NCI-H345 treated with DMSO at 0.1 percent for 48 hours (cell line): ENCODE measurements around the gene ANKRD33B.
"Not testable (repeated sequence)": the region's sequence is repeated elsewhere in the genome, so short reads cannot be mapped to it uniquely, and the experiment has no call there.

Experiments used
- DNase-seq: peaks from one replicate; lab custom pipeline; 2025; ENCODE audit not compliant: unreplicated experiment; lab: John Stamatoyannopoulos, UW

The ANKRD33B gene

GRCh38 chr5:10654566-10654965 lies 90.7 kb downstream of the ANKRD33B start:
- DNase-seq, result no peak

DNA sequence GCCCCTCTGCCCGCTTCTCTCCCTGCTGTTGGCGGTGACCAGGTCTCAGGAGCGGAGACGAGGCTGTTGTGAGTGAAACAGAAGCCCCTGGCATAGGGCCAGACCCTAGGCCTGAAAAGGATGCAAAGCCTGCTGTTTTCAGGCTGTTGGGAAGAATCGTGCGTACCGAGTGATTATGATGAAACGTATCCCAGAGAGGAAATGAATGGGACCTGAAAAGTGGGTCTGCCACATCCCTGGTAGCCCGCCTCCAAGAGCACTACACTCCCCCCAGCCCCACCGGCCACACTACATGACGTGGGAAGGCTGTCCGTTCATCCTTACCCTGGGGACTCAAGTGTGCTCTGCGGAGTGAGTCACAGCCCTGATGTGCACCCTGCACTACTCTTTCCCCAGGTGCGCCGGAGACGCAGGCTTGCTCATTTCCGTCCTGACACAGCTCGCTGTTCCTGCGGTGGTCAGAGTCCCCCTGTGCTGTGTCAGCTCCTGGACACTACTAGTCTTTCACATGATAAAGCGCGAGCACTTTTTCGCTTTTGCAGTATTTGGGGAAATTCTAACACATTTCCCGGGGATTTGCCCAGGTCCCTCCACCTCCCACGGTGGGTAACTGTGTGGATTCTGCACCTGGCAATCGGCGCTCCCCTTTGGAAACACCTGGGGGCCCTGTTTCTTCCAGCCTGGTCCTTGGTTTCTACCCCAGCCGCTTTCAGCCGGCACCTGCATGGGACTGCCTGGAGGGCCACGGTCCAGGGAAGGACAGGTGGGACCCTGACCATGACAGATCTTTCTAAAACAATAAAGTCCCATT lies 91.5 kb downstream of the ANKRD33B start:
- DNase-seq, result no peak

DNA sequence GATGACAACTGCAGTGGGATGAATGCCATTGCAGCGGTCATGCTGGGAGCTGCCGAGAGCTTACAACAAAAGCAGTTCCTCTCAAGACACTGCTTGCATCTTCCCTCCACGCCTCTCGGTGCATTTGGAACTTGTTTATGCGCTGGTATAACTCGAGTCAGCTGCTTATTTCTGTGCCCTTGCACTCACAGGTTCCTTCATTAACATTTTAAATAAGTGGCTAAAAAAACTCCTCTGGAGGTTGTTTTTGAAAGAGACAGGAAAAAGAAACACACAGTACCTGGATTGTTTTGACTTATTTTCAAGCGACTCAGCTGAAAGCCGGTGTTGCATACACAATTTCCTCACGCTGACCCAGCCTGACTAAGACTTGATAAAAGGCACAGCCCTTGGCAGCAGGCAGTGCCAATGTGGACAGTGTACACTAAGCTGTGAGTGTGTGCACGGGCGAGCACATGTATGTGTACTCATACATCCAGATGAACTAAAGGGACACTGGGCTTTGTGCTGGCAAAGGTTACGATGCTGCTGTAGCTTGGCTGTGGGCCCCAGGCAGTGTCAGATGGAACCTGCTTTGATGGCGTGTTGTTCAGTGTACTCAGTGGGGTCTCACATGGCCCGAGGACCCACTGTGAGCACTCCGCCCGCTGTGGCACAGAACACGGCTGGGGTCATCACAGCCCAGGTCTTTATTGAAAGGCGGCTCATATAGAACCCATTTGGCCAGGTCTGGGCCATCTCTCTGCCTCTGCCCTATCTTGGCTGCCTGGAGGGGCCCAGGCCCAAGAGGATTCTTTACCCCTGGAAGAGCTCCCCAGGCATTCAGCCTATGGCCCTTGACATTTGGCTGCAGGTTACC lies 92.3 kb downstream of the ANKRD33B start:
- no peak for DNase-seq

- DNase-seq, result no peak
Observed at GRCh38 chr5:10658265-10658664, 94.4 kb downstream of the ANKRD33B start.

GRCh38 chr5:10660135-10660534 lies 96.3 kb downstream of the ANKRD33B start:
- DNase-seq, result no peak

- no peak for DNase-seq
Observed at GRCh38 chr5:10660720-10661387, 97.0 kb downstream of the ANKRD33B start.

- no peak for DNase-seq
Observed at GRCh38 chr5:10661401-10661800, 97.5 kb downstream of the ANKRD33B start.

- no peak for DNase-seq
Observed at GRCh38 chr5:10662083-10662482, 98.2 kb downstream of the ANKRD33B start.

DNA sequence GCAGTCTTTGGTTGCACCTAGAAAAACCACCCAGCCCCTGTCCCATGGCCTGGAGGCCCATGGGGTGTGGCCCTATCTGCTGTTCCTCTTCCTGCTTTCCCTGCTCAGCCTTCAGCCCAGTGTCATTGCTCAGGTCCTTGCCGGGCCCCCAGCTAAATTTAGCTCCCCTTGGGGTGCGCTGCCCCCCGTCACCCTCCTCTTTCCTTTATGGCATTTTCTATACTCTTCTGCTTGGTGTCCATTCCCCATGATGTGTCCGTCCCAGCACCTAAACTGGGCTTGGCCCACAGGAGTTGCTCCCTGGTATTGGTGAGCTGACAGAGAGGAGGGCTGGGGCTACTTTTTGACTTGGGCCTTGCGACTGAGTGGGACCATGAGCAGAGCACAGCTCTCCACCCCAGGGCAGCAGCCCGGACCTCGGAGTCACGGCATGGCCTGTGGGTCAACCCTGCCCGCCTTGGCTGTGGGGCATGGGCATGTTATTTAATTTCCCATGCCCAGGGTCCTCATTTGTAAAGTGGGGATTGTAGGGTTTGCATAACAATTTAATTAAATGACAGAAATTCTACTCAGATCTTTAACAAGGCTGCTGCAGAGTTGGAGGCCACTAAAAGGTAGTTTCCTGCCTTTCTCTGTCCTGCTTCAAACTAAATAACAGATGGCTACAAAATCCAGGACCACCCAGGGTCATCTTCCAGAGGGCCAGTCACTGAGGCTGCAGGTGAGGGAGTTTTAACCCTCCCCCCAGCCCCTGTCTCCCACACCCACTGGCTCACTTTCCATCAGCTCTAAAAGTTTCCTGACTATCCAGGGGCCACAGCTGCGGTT lies 99.0 kb downstream of the ANKRD33B start:
- DNase-seq, result no peak

DNA sequence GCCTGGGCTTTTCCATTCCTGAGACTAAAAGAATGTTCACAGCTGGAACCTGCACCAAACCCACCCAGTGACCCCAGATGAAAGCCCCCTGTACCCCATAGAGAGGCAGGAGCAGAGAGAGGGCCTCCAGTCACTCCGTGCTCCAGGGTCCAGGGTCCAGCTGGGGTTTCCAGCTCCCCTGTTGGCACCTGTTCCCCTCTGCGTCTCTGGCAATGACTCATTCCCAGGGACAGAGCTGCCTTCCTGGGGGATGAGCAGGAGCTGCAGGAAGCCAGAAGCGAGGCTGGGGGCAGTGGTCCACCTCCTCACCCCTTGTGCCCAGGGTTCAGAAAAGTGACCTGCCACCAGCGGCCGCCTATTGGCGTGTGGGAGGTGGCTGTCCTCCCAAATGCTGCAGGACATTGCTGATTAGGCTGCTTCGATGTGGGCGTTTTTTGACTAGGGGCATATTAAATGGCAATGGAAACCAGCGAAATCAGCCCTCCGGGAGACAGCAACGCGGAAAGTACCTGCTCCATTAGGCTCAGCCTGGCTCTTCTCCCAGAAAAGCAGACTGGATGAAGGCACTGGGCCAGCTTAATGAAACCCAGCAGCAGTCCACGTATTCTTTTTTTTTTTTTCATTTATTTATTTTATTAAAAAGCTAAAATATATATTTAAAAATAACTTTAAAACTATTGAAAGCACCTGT lies 99.8 kb downstream of the ANKRD33B start:
- DNase-seq, result no peak

GRCh38 chr5:10664180-10664769 lies 100.4 kb downstream of the ANKRD33B start:
- DNase-seq, result not testable (repeated sequence)

DNA sequence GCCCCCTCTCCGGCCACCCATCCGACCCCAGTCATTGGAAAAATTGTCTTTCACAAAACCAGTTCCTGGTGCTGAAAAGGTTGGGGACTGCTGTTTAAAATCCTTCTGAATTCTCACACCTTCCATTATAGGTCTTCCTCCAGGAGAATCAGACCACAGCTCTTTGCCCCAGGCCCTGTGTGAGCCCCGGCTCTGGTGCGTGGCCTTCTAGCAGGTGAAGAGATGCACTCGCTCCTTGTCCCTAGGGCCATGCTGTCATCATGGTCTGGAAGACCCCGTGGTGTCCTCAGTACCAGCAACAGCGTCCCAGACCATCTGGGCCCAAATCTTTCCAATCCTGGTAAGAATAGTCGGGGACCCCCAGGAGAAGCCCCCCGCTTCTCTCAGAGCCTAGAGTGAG lies 101.9 kb downstream of the ANKRD33B start:
- DNase-seq, result no peak

GRCh38 chr5:10666531-10667299 lies 102.8 kb downstream of the ANKRD33B start:
- DNase-seq, result no peak

DNA sequence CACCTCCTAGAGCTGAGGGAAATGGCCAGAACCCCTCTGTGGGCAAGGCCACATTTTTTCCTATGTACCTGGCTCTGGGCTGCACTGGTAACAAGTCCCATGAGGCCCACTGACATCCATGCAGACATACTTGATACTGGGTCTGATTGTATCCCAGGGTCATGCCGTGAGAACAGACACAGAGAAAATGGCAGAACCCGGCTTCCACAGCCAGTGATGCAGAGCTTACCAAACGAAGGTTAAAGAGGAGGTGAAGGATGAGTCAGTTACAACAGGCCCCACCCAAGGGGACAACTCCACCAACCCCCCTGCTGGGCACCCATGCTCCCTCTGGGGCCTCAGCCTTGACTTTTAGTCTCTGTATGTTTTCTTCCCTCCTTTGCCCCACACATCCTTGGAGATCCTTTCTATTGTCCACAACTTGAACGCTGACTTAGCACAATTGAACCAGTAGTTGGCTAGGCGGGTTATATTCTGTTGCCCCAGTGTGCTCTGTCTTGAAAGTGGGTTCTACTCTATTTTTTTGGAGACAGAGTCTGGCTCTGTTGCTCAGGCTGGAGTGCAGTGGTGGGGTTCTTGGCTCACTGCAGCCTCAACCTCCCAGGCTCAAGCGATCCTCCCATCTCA lies 103.7 kb downstream of the ANKRD33B start:
- DNase-seq, result no peak

DNA sequence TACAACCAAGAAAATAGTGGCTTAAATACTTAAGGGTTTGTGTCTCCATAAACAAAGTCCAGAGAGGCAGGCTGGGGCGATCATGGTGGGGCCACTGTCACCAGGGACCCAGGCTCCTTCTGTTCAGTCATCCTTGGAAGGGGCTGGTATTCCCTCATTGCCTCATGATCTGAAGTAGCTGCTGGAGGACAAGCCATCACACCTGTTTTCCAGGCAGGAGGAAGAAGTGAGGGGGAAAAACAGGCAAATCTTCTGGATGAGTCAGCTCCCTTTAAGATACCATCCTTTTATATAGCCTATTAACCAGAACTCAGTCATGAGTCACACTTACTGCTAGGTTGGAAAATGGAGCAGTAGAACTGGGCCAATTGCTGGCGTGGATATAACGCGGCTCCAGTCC lies 104.8 kb downstream of the ANKRD33B start:
- DNase-seq, result no peak

GRCh38 chr5:10669983-10670382 lies 106.1 kb downstream of the ANKRD33B start:
- DNase-seq, result no peak

GRCh38 chr5:10671041-10672008 lies 107.5 kb downstream of the ANKRD33B start:
- no peak for DNase-seq
